B cell (primary cell): ENCODE results near the gene SPRYD3. TPM values are rescaled to one million over a fixed set of nuclear protein-coding genes. Genes with fewer than 3 reads are reported as not detected.

Source experiments
- ATAC-seq: fragments of 200-7000 bp; cut with Tn5 transposase; one replicate; pipeline ENCODE4 v1.10.0; 2021; ENCODE audit warnings: low read depth, mild to moderate bottlenecking, moderate number of reproducible peaks, moderate library complexity
- CTCF ChIA-PET: fragments of 350-600 bp; sonication (Branson Sonifier 250); formaldehyde crosslinking; loops from one replicate; lab custom pipeline; 2021; ENCODE audit warnings: antibody characterized with exemption, inconsistent platforms; lab: Charles Lee
- POLR2A ChIA-PET: fragments of 350-600 bp; sonication (Branson Sonifier 250); formaldehyde crosslinking; loops from one replicate; lab custom pipeline; 2021; ENCODE audit warnings: antibody characterized with exemption; lab: Charles Lee
- DNase-seq: peaks from one replicate; pipeline ENCODE4 v3.0.0; 2013
- H2AFZ ChIP-seq: 2 replicates; pipeline ENCODE4 v1.6.1; 2012; ENCODE audit warnings: mild to moderate bottlenecking, low read depth, low read length; ENCODE audit not compliant: insufficient read depth, poor library complexity, severe bottlenecking
- H3K27ac ChIP-seq, 2 donors: 1 replicate in 1 of 2; 2 replicates in 1 of 2; pipeline ENCODE4 v1.5.1; 2012 to 2013; ENCODE audit warnings: low read length in 2 of 2, mild to moderate bottlenecking in 2 of 2, moderate library complexity in 1 of 2
- H3K27me3 ChIP-seq, 4 experiments: fragments of 200-600 bp in 1 of 4; sonication (generic) in 1 of 4; replicated peaks in 1 of 4; 1 replicate in 2 of 4; 2 replicates in 2 of 4; pipeline versions ENCODE4 v1.6.1 to v1.7.0; 2013 to 2016; ENCODE audit warnings: low read length in 3 of 4, mild to moderate bottlenecking in 2 of 4, mixed read lengths in 1 of 4, moderate library complexity in 1 of 4; ENCODE audit not compliant: insufficient read depth in 4 of 4, control insufficient read depth in 3 of 4; ENCODE audit errors: control extremely low read depth in 1 of 4
- H3K36me3 ChIP-seq, 2 experiments: replicated peaks in 1 of 2; 1 replicate in 1 of 2; 2 replicates in 1 of 2; pipeline versions ENCODE4 v1.6.1 to v1.7.1; 2013; ENCODE audit warnings: low read length in 1 of 2; ENCODE audit not compliant: insufficient read depth in 2 of 2, control insufficient read depth in 1 of 2; ENCODE audit errors: control extremely low read depth in 1 of 2, extremely low read depth in 1 of 2
- H3K4me1 ChIP-seq, 2 donors: fragments of 200-600 bp in 1 of 2; sonication (generic) in 1 of 2; 1 replicate in 1 of 2; 2 replicates in 1 of 2; pipeline versions ENCODE4 v1.5.1 to v1.6.1; 2013 to 2017; ENCODE audit warnings: low read length in 2 of 2; ENCODE audit not compliant: control insufficient read depth in 2 of 2, insufficient read depth in 2 of 2
- H3K4me2 ChIP-seq: replicated peaks from 2 replicates; pipeline ENCODE3; 2012; ENCODE audit warnings: mild to moderate bottlenecking, low read depth, low read length; ENCODE audit not compliant: poor library complexity, severe bottlenecking
- H3K4me3 ChIP-seq, 5 experiments: fragments of 200-600 bp in 1 of 5; sonication (generic) in 1 of 5; 1 replicate in 3 of 5; 2 replicates in 2 of 5; pipeline versions ENCODE4 v1.5.1 to v1.7.0; 2011 to 2016; ENCODE audit warnings: low read length in 4 of 5, mild to moderate bottlenecking in 4 of 5, low read depth in 2 of 5, control low read depth in 1 of 5, moderate library complexity in 1 of 5; ENCODE audit not compliant: insufficient read depth in 1 of 5; ENCODE audit errors: control extremely low read depth in 1 of 5, extremely low read depth in 1 of 5
- H3K79me2 ChIP-seq: fragments of 200-600 bp; sonication (generic); one replicate; pipeline ENCODE4 v1.6.0; 2016; ENCODE audit warnings: low read length; ENCODE audit not compliant: control insufficient read depth, insufficient read depth
- H3K9ac ChIP-seq: fragments of 200-600 bp; sonication (generic); 2 replicates; pipeline ENCODE4 v1.6.1; 2017; ENCODE audit warnings: mild to moderate bottlenecking, low read length, moderate library complexity
- H3K9me3 ChIP-seq, 3 donors: one replicate each; pipeline versions ENCODE4 v1.6.1 to v1.7.1; 2013; ENCODE audit warnings: low read length in 2 of 3; ENCODE audit not compliant: control insufficient read depth in 2 of 3, insufficient read depth in 1 of 3; ENCODE audit errors: control extremely low read depth in 1 of 3
- H4K20me1 ChIP-seq: 2 replicates; pipeline ENCODE4 v1.6.0; 2012; ENCODE audit warnings: mild to moderate bottlenecking, low read length; ENCODE audit not compliant: insufficient read depth, control insufficient read depth, poor library complexity, severe bottlenecking
- H3K27ac Mint-ChIP-seq: one replicate; pipeline ENCODE4 v1.8.0; 2021; ENCODE audit warnings: mixed read lengths
- H3K27me3 Mint-ChIP-seq: one replicate; pipeline ENCODE4 v1.8.0; 2021; ENCODE audit warnings: mixed read lengths
- H3K4me1 Mint-ChIP-seq: one replicate; pipeline ENCODE4 v1.8.0; 2021; ENCODE audit warnings: mixed read lengths
- H3K4me3 Mint-ChIP-seq: one replicate; pipeline ENCODE4 v1.8.0; 2021; ENCODE audit warnings: mixed read lengths
- H3K9me3 Mint-ChIP-seq: one replicate; pipeline ENCODE4 v1.8.0; 2022; ENCODE audit warnings: mixed read lengths; ENCODE audit not compliant: insufficient read depth
- EZH2 ChIP-seq: IDR thresholded peaks from 2 replicates; pipeline ENCODE4 v1.6.1; 2012; ENCODE audit warnings: borderline replicate concordance, low read depth, mild to moderate bottlenecking, moderate library complexity, low read length; ENCODE audit not compliant: insufficient read depth, poor library complexity, severe bottlenecking
- WGBS: methylation state at CpG from one replicate; pipeline ENCODE4 v1.1.5; 2013; ENCODE audit warnings: missing lambda C conversion rate; ENCODE audit not compliant: insufficient coverage; 5-methylcytosine and 5-hydroxymethylcytosine counted together
- intact Hi-C: fragments of 100-400 bp; cut with micrococcal nuclease; formaldehyde crosslinking; loops from one replicate; pipeline ENCODE4 v1.10.0; 2022
- polyA plus RNA-seq: library from polyadenylated mRNA; depleted of rRNA; stranded (reverse); fragments of >200 nt; gene quantifications from 2 replicates; pipeline ENCODE4 v1.2.3, GENCODE V29; 2012
- total RNA-seq, 2 donors: library from RNA; stranded (reverse); fragments of 120-200 nt in 1 of 2; gene quantifications; 1 replicate in 1 of 2; 2 replicates in 1 of 2; pipeline versions ENCODE4 v1.2.3 to v1.2.4, GENCODE V29; 2013 to 2022
- TF ChIP-seq, protein P1 (sequence below): fragments of 200-600 bp; IDR thresholded peaks from one replicate; pipeline ENCODE4 v1.8.0; 2022; ENCODE audit warnings: antibody characterized with exemption, mild to moderate bottlenecking

SPRYD3 gene
- total and polyA plus RNA-seq, 2 donors (not counting 1 experiment from before 2014, with no cell fraction given): 15.9 to 43.3 TPM

- H3K9ac ChIP-seq: no peak overlapping the region
- H3K9me3 Mint-ChIP-seq: no peaks in the 10 kb centered on the region
- no peak overlapping the region for H3K4me3 Mint-ChIP-seq
- DNase-seq: no peak
- ChIA-PET CTCF (interaction anchor here (0.8 kb wide), 1 partner anchor 12 kb away, joined by 4 read pairs; no protein-coding TSS in a partner anchor), POLR2A (interaction anchor here (0.5 to 0.6 kb wide), 3 partner anchors 121 to 698 kb away, joined by 3 to 11 read pairs (median 3); partner anchors contain the start of genes CSAD and ZNF740)
- H3K4me1 ChIP-seq: peaks cover 0 to 5% of the 10 kb centered on the region in 2 donors
- H3K27me3 Mint-ChIP-seq: no peaks in the 10 kb centered on the region
- H3K4me2 ChIP-seq: no peak overlapping the region
- peaks cover 0 to 9% of the 10 kb centered on the region in 2 experiments for H3K36me3 ChIP-seq
- no peaks in the 10 kb centered on the region for H3K79me2 ChIP-seq
- no peak overlapping the region for H3K4me3 ChIP-seq
- H3K9me3 ChIP-seq: peaks cover 0 to 3% (median 0%) of the 10 kb centered on the region in 3 donors
- H3K4me1 Mint-ChIP-seq: peaks cover 2% of the 10 kb centered on the region
- H3K27me3 ChIP-seq: peaks cover 0 to 10% (median 0%) of the 10 kb centered on the region in 4 experiments
- H3K27ac Mint-ChIP-seq: no peak overlapping the region
- WGBS: 88% methylated on average over 22 of the region's 24 CpGs
- intact Hi-C loops: no loop called here
- H3K27ac ChIP-seq: no peak overlapping the region
- no peak overlapping the region for H2AFZ ChIP-seq
- no peak for TF ChIP-seq EZH2
- TF ChIP-seq, protein P1, sequence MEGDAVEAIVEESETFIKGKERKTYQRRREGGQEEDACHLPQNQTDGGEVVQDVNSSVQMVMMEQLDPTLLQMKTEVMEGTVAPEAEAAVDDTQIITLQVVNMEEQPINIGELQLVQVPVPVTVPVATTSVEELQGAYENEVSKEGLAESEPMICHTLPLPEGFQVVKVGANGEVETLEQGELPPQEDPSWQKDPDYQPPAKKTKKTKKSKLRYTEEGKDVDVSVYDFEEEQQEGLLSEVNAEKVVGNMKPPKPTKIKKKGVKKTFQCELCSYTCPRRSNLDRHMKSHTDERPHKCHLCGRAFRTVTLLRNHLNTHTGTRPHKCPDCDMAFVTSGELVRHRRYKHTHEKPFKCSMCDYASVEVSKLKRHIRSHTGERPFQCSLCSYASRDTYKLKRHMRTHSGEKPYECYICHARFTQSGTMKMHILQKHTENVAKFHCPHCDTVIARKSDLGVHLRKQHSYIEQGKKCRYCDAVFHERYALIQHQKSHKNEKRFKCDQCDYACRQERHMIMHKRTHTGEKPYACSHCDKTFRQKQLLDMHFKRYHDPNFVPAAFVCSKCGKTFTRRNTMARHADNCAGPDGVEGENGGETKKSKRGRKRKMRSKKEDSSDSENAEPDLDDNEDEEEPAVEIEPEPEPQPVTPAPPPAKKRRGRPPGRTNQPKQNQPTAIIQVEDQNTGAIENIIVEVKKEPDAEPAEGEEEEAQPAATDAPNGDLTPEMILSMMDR: no peak
- ATAC-seq: no peak
- H4K20me1 ChIP-seq: peaks cover 3% of the 10 kb centered on the region
Measured at GRCh38 chr12:53059434-53060063, 19.6 kb downstream of the SPRYD3 start.
